NCI-H1930 (cell line): ENCODE measurements around the gene CSF3R.

Source experiments
- DNase-seq, 2 experiments: peaks; one replicate each; lab custom pipeline; 2025; lab: John Stamatoyannopoulos, UW

Gene CSF3R

GRCh38 chr1:36482724-36483388 lies at the start of gene CSF3R:
TSS of gene CSF3R (minus strand) at chr1:36482913. CDS start at chr1:36479496, 3,417 bp downstream.
- DNase-seq = no peak

GRCh38 chr1:36531833-36532232 lies 49.1 kb upstream of the CSF3R start:
- DNase-seq = no peak

GRCh38 chr1:36530791-36531190 lies 48.1 kb upstream of the CSF3R start:
- no peak for DNase-seq

GRCh38 chr1:36530261-36530660 lies 47.5 kb upstream of the CSF3R start:
- DNase-seq = no peak

- DNase-seq = no peak
Measured at GRCh38 chr1:36529769-36530260, 47.1 kb upstream of the CSF3R start.

GRCh38 chr1:36528361-36529349 lies 45.9 kb upstream of the CSF3R start:
- DNase-seq = no peak

GRCh38 chr1:36525166-36525565 lies 42.5 kb upstream of the CSF3R start:
- no peak for DNase-seq

- no peak for DNase-seq
Measured at GRCh38 chr1:36524359-36525062, 41.8 kb upstream of the CSF3R start.

- DNase-seq = no peak
Measured at GRCh38 chr1:36523850-36524249, 41.1 kb upstream of the CSF3R start.

- no peak for DNase-seq
Measured at GRCh38 chr1:36523230-36523495, 40.5 kb upstream of the CSF3R start.

- no peak for DNase-seq
Measured at GRCh38 chr1:36522461-36523229, 39.9 kb upstream of the CSF3R start.

GRCh38 chr1:36522021-36522420 lies 39.3 kb upstream of the CSF3R start:
- no peak for DNase-seq

GRCh38 chr1:36520771-36521420 lies 38.2 kb upstream of the CSF3R start:
- no peak for DNase-seq

- no peak for DNase-seq
Measured at GRCh38 chr1:36520056-36520455, 37.3 kb upstream of the CSF3R start.

GRCh38 chr1:36517011-36517771 lies 34.5 kb upstream of the CSF3R start:
- DNase-seq = no peak

- peak; percentile 15 to 47 for DNase-seq
Measured at GRCh38 chr1:36516372-36517010, 33.8 kb upstream of the CSF3R start.

- DNase-seq = no peak
Measured at GRCh38 chr1:36515315-36516138, 32.8 kb upstream of the CSF3R start.

- no peak for DNase-seq
Measured at GRCh38 chr1:36514501-36514900, 31.8 kb upstream of the CSF3R start.
